OCI-LY1 (cell line): ENCODE measurements around the gene MEGF6.

Experiments
- CTCF ChIP-seq: fragments of 200-600 bp; sonication (generic), shearing (Covaris generic); IDR thresholded peaks from 2 replicates; pipeline ENCODE4 v1.5.1; 2017; ENCODE audit warnings: mild to moderate bottlenecking, antibody characterized with exemption, low read length, moderate library complexity, mixed read lengths
- EZH2 ChIP-seq: fragments of 200-600 bp; sonication (generic), shearing (Covaris generic); IDR thresholded peaks from 2 replicates; pipeline ENCODE4 v1.8.0; 2017; ENCODE audit warnings: borderline replicate concordance, mixed run types, mild to moderate bottlenecking, antibody characterized with exemption, low read length, moderate library complexity, mixed read lengths

GRCh38 chr1:3581296-3582036, 29.8 kb downstream of the MEGF6 start:
- TF ChIP-seq EZH2: no peak
- TF ChIP-seq CTCF: no peak
